HT-29 (cell line): ENCODE results near the gene RBMY1D. TPM values are rescaled to one million over a fixed set of nuclear protein-coding genes. Genes with fewer than 3 reads are reported as not detected.
"Not testable (repeated sequence)": the region's sequence is repeated elsewhere in the genome, so short reads cannot be mapped to it uniquely, and the experiment has no call there.

ENCODE experiments used
- DNase-seq: peaks from one replicate; pipeline ENCODE4 v3.0.0-alpha.2; 2015; ENCODE audit warnings: low spot score
- total RNA-seq: library from RNA; depleted of rRNA; stranded (reverse); fragments of >200 nt; shearing (Covaris generic); gene quantifications from 2 replicates; pipeline ENCODE4 v1.2.3, GENCODE V29; 2014; rRNA removed

RBMY1D gene
- not detected in 2 replicates for total RNA-seq

GRCh38 chrY:21894426-21894825 is at the start of gene RBMY1D:
Gene RBMY1D (minus strand): TSS chrY:21894526. CDS start chrY:21892513, 2,013 bp downstream.
- not testable (repeated sequence) for DNase-seq

DNA sequence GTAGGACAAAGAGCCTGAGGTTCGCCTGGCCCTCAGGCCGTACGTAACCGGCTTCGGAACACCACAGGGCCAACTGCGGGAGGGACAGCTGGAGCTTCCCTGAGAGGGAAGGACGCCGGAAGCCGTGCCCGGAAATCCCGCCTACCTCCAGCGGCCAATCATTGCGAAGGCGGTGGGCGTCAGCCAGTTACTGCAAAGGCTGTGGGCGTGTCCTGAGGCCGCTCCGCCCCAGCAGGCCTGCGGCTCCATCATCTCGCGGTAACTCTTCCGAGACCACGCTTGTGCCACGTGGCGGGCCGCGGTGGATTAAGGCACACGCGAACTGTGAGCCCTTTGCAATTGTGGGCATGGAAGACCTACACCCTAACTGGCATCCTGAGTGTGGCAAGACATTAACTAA is 23.6 kb upstream of the RBMY1D start, which contains the start of gene RBMY1E:
Gene RBMY1E (minus strand): TSS at position 101 of the 400 bp plus-strand sequence. CDS start 1,978 bp downstream, outside the sequence.
- DNase-seq: not testable (repeated sequence)

- not testable (repeated sequence) for DNase-seq
These were observed 24.8 kb downstream of the RBMY1D start for GRCh38 chrY:21869407-21870076.

- no peak for DNase-seq
These were observed 48.8 kb downstream of the RBMY1D start for GRCh38 chrY:21845481-21845880.

DNA sequence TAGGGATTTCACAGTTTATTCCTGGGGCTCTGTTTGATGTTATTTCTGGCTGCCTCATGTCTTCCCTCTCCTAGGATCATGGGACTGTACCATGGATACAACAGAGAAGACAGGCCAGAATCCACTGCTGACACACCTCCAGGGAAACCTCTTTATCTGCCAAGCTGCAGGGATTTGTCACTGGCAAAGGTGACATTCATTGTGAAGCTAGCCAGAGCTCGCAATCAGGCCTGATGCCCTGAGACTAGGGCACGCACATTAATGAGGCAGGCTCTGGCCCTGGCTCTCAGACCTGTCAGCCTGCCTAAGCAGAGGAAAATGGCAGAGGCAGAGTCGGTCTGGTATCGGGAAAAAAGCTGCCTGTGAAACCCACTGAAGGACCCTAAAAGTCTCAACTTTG is 52.2 kb downstream of the RBMY1D start:
- no peak for DNase-seq

GRCh38 chrY:21839489-21839888 is 54.8 kb downstream of the RBMY1D start:
- DNase-seq: no peak

- DNase-seq: no peak
These were observed 58.0 kb downstream of the RBMY1D start for GRCh38 chrY:21836343-21836742.

DNA sequence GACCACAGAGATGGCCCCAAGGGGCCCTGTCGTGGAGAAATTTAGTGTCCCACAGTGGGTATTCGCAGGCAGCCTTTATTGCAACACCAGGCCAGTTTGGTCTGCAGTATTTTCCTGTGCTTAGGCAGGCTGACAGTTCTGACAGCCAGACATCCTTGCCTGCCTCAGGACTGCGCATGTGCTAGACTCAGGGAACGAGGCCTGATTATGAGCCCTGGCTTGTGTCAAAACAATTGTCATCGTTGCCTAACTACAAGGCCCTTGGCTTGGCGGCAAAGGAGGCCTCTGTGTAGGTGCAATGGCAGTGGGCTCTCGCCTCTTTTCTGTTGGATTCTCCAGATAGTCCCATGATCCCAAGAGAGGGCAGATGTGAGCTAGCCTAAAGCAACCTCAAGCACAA is 59.3 kb downstream of the RBMY1D start:
- DNase-seq: no peak

Other genes with a start within 250 kb of the RBMY1D start
- gene RBMY1E, start 23.5 kb upstream of the RBMY1D start, total RNA-seq: not detected in 2 replicates